B cell (primary cell): ENCODE data around the gene NTNG1. TPM values are rescaled to one million over a fixed set of nuclear protein-coding genes. Genes with fewer than 3 reads are reported as not detected.

Source experiments
- ATAC-seq: fragments of 200-7000 bp; cut with Tn5 transposase; one replicate; pipeline ENCODE4 v1.10.0; 2021; ENCODE audit warnings: low read depth, mild to moderate bottlenecking, moderate number of reproducible peaks, moderate library complexity
- CTCF ChIA-PET: fragments of 350-600 bp; sonication (Branson Sonifier 250); formaldehyde crosslinking; loops from one replicate; lab custom pipeline; 2021; ENCODE audit warnings: antibody characterized with exemption, inconsistent platforms; lab: Charles Lee
- POLR2A ChIA-PET: fragments of 350-600 bp; sonication (Branson Sonifier 250); formaldehyde crosslinking; loops from one replicate; lab custom pipeline; 2021; ENCODE audit warnings: antibody characterized with exemption; lab: Charles Lee
- DNase-seq: peaks from one replicate; pipeline ENCODE4 v3.0.0; 2013
- H2AFZ ChIP-seq: 2 replicates; pipeline ENCODE4 v1.6.1; 2012; ENCODE audit warnings: mild to moderate bottlenecking, low read depth, low read length; ENCODE audit not compliant: insufficient read depth, poor library complexity, severe bottlenecking
- H3K27ac ChIP-seq, 2 donors: 1 replicate in 1 of 2; 2 replicates in 1 of 2; pipeline ENCODE4 v1.5.1; 2012 to 2013; ENCODE audit warnings: low read length in 2 of 2, mild to moderate bottlenecking in 2 of 2, moderate library complexity in 1 of 2
- H3K27me3 ChIP-seq, 4 experiments: fragments of 200-600 bp in 1 of 4; sonication (generic) in 1 of 4; replicated peaks in 1 of 4; 1 replicate in 2 of 4; 2 replicates in 2 of 4; pipeline versions ENCODE4 v1.6.1 to v1.7.0; 2013 to 2016; ENCODE audit warnings: low read length in 3 of 4, mild to moderate bottlenecking in 2 of 4, mixed read lengths in 1 of 4, moderate library complexity in 1 of 4; ENCODE audit not compliant: insufficient read depth in 4 of 4, control insufficient read depth in 3 of 4; ENCODE audit errors: control extremely low read depth in 1 of 4
- H3K36me3 ChIP-seq, 2 experiments: replicated peaks in 1 of 2; 1 replicate in 1 of 2; 2 replicates in 1 of 2; pipeline versions ENCODE4 v1.6.1 to v1.7.1; 2013; ENCODE audit warnings: low read length in 1 of 2; ENCODE audit not compliant: insufficient read depth in 2 of 2, control insufficient read depth in 1 of 2; ENCODE audit errors: control extremely low read depth in 1 of 2, extremely low read depth in 1 of 2
- H3K4me1 ChIP-seq, 2 donors: fragments of 200-600 bp in 1 of 2; sonication (generic) in 1 of 2; 1 replicate in 1 of 2; 2 replicates in 1 of 2; pipeline versions ENCODE4 v1.5.1 to v1.6.1; 2013 to 2017; ENCODE audit warnings: low read length in 2 of 2; ENCODE audit not compliant: control insufficient read depth in 2 of 2, insufficient read depth in 2 of 2
- H3K4me2 ChIP-seq: replicated peaks from 2 replicates; pipeline ENCODE3; 2012; ENCODE audit warnings: mild to moderate bottlenecking, low read depth, low read length; ENCODE audit not compliant: poor library complexity, severe bottlenecking
- H3K4me3 ChIP-seq, 5 experiments: fragments of 200-600 bp in 1 of 5; sonication (generic) in 1 of 5; 1 replicate in 3 of 5; 2 replicates in 2 of 5; pipeline versions ENCODE4 v1.5.1 to v1.7.0; 2011 to 2016; ENCODE audit warnings: low read length in 4 of 5, mild to moderate bottlenecking in 4 of 5, low read depth in 2 of 5, control low read depth in 1 of 5, moderate library complexity in 1 of 5; ENCODE audit not compliant: insufficient read depth in 1 of 5; ENCODE audit errors: control extremely low read depth in 1 of 5, extremely low read depth in 1 of 5
- H3K79me2 ChIP-seq: fragments of 200-600 bp; sonication (generic); one replicate; pipeline ENCODE4 v1.6.0; 2016; ENCODE audit warnings: low read length; ENCODE audit not compliant: control insufficient read depth, insufficient read depth
- H3K9ac ChIP-seq: fragments of 200-600 bp; sonication (generic); 2 replicates; pipeline ENCODE4 v1.6.1; 2017; ENCODE audit warnings: mild to moderate bottlenecking, low read length, moderate library complexity
- H3K9me3 ChIP-seq, 3 donors: one replicate each; pipeline versions ENCODE4 v1.6.1 to v1.7.1; 2013; ENCODE audit warnings: low read length in 2 of 3; ENCODE audit not compliant: control insufficient read depth in 2 of 3, insufficient read depth in 1 of 3; ENCODE audit errors: control extremely low read depth in 1 of 3
- H4K20me1 ChIP-seq: 2 replicates; pipeline ENCODE4 v1.6.0; 2012; ENCODE audit warnings: mild to moderate bottlenecking, low read length; ENCODE audit not compliant: insufficient read depth, control insufficient read depth, poor library complexity, severe bottlenecking
- H3K27ac Mint-ChIP-seq: one replicate; pipeline ENCODE4 v1.8.0; 2021; ENCODE audit warnings: mixed read lengths
- H3K27me3 Mint-ChIP-seq: one replicate; pipeline ENCODE4 v1.8.0; 2021; ENCODE audit warnings: mixed read lengths
- H3K4me1 Mint-ChIP-seq: one replicate; pipeline ENCODE4 v1.8.0; 2021; ENCODE audit warnings: mixed read lengths
- H3K4me3 Mint-ChIP-seq: one replicate; pipeline ENCODE4 v1.8.0; 2021; ENCODE audit warnings: mixed read lengths
- H3K9me3 Mint-ChIP-seq: one replicate; pipeline ENCODE4 v1.8.0; 2022; ENCODE audit warnings: mixed read lengths; ENCODE audit not compliant: insufficient read depth
- EZH2 ChIP-seq: IDR thresholded peaks from 2 replicates; pipeline ENCODE4 v1.6.1; 2012; ENCODE audit warnings: borderline replicate concordance, low read depth, mild to moderate bottlenecking, moderate library complexity, low read length; ENCODE audit not compliant: insufficient read depth, poor library complexity, severe bottlenecking
- WGBS: methylation state at CpG from one replicate; pipeline ENCODE4 v1.1.5; 2013; ENCODE audit warnings: missing lambda C conversion rate; ENCODE audit not compliant: insufficient coverage; 5-methylcytosine and 5-hydroxymethylcytosine counted together
- intact Hi-C: fragments of 100-400 bp; cut with micrococcal nuclease; formaldehyde crosslinking; loops from one replicate; pipeline ENCODE4 v1.10.0; 2022
- polyA plus RNA-seq: library from polyadenylated mRNA; depleted of rRNA; stranded (reverse); fragments of >200 nt; gene quantifications from 2 replicates; pipeline ENCODE4 v1.2.3, GENCODE V29; 2012
- total RNA-seq, 2 donors: library from RNA; stranded (reverse); fragments of 120-200 nt in 1 of 2; gene quantifications; 1 replicate in 1 of 2; 2 replicates in 1 of 2; pipeline versions ENCODE4 v1.2.3 to v1.2.4, GENCODE V29; 2013 to 2022
- TF ChIP-seq, protein P1 (sequence below): fragments of 200-600 bp; IDR thresholded peaks from one replicate; pipeline ENCODE4 v1.8.0; 2022; ENCODE audit warnings: antibody characterized with exemption, mild to moderate bottlenecking

NTNG1 gene
- total and polyA plus RNA-seq, 2 donors (not counting 1 experiment from before 2014, with no cell fraction given), result 2.8 to 3.7 TPM

DNA sequence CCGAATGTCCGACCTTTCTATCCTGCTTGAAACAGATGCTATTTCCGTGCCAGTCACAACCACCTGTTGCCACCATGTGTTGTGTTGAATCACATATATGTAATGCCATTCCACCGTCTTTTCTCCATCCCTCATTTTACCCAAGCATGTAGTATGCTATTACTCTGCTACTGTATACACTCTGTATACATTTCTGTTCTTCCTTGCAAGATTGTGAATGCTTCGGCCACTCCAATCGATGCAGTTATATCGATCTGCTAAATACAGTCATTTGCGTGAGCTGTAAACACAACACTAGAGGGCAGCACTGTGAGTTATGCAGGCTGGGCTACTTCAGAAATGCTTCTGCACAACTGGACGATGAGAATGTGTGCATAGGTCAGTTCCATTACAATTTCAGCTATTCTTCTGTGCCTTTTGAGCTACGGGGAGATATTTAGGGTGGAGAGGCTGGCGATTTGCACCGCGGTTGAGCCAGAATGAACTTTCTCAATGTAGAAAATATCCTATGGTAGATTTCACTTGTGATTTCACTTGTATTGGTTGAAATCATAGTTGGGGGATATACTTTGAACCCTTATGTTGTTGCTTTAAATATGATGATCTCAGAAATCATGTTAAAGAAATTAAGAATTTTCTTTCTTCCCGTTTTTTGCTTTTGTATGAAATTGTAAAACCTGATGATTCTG, 289.8 kb downstream of the NTNG1 start:
- no peaks in the 10 kb centered on the region for H3K9me3 ChIP-seq
- peaks cover 2% of the 10 kb centered on the region for H3K9me3 Mint-ChIP-seq
- no peaks in the 10 kb centered on the region for H3K36me3 ChIP-seq
- no peak overlapping the region for H3K27ac Mint-ChIP-seq
- intact Hi-C loops, result loop anchor here (1.0 to 5.0 kb wide), 4 partner anchors 21 to 317 kb away; no protein-coding TSS in a partner anchor
- no peaks in the 10 kb centered on the region for H3K27me3 Mint-ChIP-seq
- no peak overlapping the region for H3K27ac ChIP-seq
- peak; percentile 56 for ATAC-seq
- peak; percentile 71 for DNase-seq
- H3K79me2 ChIP-seq, result no peaks in the 10 kb centered on the region
- 59% methylated on average over 5 of the region's 14 CpGs for WGBS
- H3K4me1 ChIP-seq, result peaks cover 24 to 26% of the 10 kb centered on the region in 2 donors
- H4K20me1 ChIP-seq, result no peaks in the 10 kb centered on the region
- no peaks in the 10 kb centered on the region for H3K27me3 ChIP-seq
- peaks cover 22% of the 10 kb centered on the region for H3K4me1 Mint-ChIP-seq
- CTCF ChIA-PET, result interaction anchor here (0.5 to 8.6 kb wide), 26 partner anchors 9 to 319 kb away, joined by 3 to 191 read pairs (median 5); no protein-coding TSS in a partner anchor
- peak overlapping the region; percentile 49 for H3K4me2 ChIP-seq
- H2AFZ ChIP-seq, result peak overlapping the region; percentile 52
- H3K9ac ChIP-seq, result peak overlapping the region; percentile 19
- no peak overlapping the region for H3K4me3 ChIP-seq
- POLR2A ChIA-PET, result no interaction called here
- TF ChIP-seq EZH2, result no peak
- TF ChIP-seq, protein P1, sequence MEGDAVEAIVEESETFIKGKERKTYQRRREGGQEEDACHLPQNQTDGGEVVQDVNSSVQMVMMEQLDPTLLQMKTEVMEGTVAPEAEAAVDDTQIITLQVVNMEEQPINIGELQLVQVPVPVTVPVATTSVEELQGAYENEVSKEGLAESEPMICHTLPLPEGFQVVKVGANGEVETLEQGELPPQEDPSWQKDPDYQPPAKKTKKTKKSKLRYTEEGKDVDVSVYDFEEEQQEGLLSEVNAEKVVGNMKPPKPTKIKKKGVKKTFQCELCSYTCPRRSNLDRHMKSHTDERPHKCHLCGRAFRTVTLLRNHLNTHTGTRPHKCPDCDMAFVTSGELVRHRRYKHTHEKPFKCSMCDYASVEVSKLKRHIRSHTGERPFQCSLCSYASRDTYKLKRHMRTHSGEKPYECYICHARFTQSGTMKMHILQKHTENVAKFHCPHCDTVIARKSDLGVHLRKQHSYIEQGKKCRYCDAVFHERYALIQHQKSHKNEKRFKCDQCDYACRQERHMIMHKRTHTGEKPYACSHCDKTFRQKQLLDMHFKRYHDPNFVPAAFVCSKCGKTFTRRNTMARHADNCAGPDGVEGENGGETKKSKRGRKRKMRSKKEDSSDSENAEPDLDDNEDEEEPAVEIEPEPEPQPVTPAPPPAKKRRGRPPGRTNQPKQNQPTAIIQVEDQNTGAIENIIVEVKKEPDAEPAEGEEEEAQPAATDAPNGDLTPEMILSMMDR, result peak; percentile 86
- H3K4me3 Mint-ChIP-seq, result peak overlapping the region; percentile 17

DNA sequence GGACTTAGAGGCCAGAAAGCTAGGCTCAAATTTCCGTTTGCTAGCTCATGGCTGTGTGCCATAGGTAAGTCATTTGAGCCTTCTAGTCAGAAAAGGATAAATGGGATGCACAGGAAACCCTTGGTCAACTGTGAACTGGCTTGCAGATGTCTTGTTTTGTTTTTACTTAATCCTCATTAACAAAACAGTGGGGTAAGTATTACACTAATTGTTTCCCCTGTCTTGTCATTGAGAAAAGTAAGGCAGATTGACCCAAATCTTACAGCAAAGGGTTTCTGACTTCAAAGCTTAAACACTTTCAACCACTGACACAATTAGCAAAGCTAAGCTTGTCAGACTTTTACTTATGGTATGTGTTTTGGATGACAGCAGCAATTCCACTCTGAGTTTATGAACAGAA, 291.3 kb downstream of the NTNG1 start:
- no peaks in the 10 kb centered on the region for H3K27me3 ChIP-seq
- Mint-ChIP-seq H3K27ac (no peak overlapping the region), H3K9me3 (no peaks in the 10 kb centered on the region), H3K4me1 (peaks cover 28% of the 10 kb centered on the region), H3K27me3 (no peaks in the 10 kb centered on the region), H3K4me3 (no peak overlapping the region)
- no peak overlapping the region for H3K4me3 ChIP-seq
- no peaks in the 10 kb centered on the region for H4K20me1 ChIP-seq
- no peaks in the 10 kb centered on the region for H3K9me3 ChIP-seq
- intact Hi-C loops, result loop anchor here (5.0 kb wide), 1 partner anchor 315 kb away; no protein-coding TSS in a partner anchor
- no peak overlapping the region for H3K4me2 ChIP-seq
- no peaks in the 10 kb centered on the region for H3K79me2 ChIP-seq
- ChIA-PET CTCF (interaction anchor here (0.7 to 8.6 kb wide), 9 partner anchors 8 to 156 kb away, joined by 3 to 191 read pairs (median 15); no protein-coding TSS in a partner anchor), POLR2A (no interaction called here)
- DNase-seq (no peak), ATAC-seq (no peak)
- WGBS, result no CpG with 5 or more reads among the region's 1 CpG
- no peaks in the 10 kb centered on the region for H3K36me3 ChIP-seq
- no peak overlapping the region for H2AFZ ChIP-seq
- H3K9ac ChIP-seq, result no peak overlapping the region
- H3K4me1 ChIP-seq, result peaks cover 26 to 27% of the 10 kb centered on the region in 2 donors
- H3K27ac ChIP-seq, result no peak overlapping the region
- TF ChIP-seq, protein P1, result no peak
- no peak for TF ChIP-seq EZH2
